CD4-positive, alpha-beta T cell treated with Interleukin-6 at 100 ng/mL for 8 hours (primary cell): Measurements from ENCODE around the gene NDUFAF4.

Source experiments
- DNase-seq: peaks from one replicate; pipeline ENCODE4 v3.0.0-alpha.2; 2020; ENCODE audit warnings: mixed read lengths, low spot score

The NDUFAF4 gene

GRCh38 chr6:96897396-96898240 is at the start of gene NDUFAF4:
NDUFAF4 (minus strand) TSS chr6:96897891; CDS start chr6:96897801, 90 bp downstream.
- DNase-seq = peak; percentile 94

GRCh38 chr6:96947055-96947454 is 49.4 kb upstream of the NDUFAF4 start:
- no peak for DNase-seq

- DNase-seq = no peak
These were observed 46.0 kb upstream of the NDUFAF4 start for GRCh38 chr6:96943555-96944215.

- DNase-seq = no peak
These were observed 45.0 kb upstream of the NDUFAF4 start for GRCh38 chr6:96942676-96943075.

GRCh38 chr6:96940322-96940721 is 42.6 kb upstream of the NDUFAF4 start:
- no peak for DNase-seq

- no peak for DNase-seq
These were observed 41.5 kb upstream of the NDUFAF4 start for GRCh38 chr6:96939007-96939805.

GRCh38 chr6:96934087-96934486 is 36.4 kb upstream of the NDUFAF4 start:
- DNase-seq = no peak

- DNase-seq = no peak
These were observed 33.5 kb upstream of the NDUFAF4 start for GRCh38 chr6:96931198-96931597.

- DNase-seq = no peak
These were observed 32.0 kb upstream of the NDUFAF4 start for GRCh38 chr6:96929741-96930140.

- no peak for DNase-seq
These were observed 30.0 kb upstream of the NDUFAF4 start for GRCh38 chr6:96927660-96928059.

- no peak for DNase-seq
These were observed 28.7 kb upstream of the NDUFAF4 start for GRCh38 chr6:96926425-96926824.

GRCh38 chr6:96925290-96925687 is 27.6 kb upstream of the NDUFAF4 start:
- DNase-seq = no peak

GRCh38 chr6:96923871-96924493 is 26.3 kb upstream of the NDUFAF4 start:
- peak; percentile 17 for DNase-seq

GRCh38 chr6:96923400-96923799 is 25.7 kb upstream of the NDUFAF4 start:
- DNase-seq = no peak

- no peak for DNase-seq
These were observed 19.4 kb upstream of the NDUFAF4 start for GRCh38 chr6:96917098-96917497.

- no peak for DNase-seq
These were observed 15.9 kb upstream of the NDUFAF4 start for GRCh38 chr6:96913621-96914020.

- DNase-seq = no peak
These were observed 14.1 kb upstream of the NDUFAF4 start for GRCh38 chr6:96911751-96912150.

GRCh38 chr6:96911171-96911570 is 13.5 kb upstream of the NDUFAF4 start:
- no peak for DNase-seq

GRCh38 chr6:96909811-96910210 is 12.1 kb upstream of the NDUFAF4 start:
- no peak for DNase-seq

- DNase-seq = no peak
These were observed 9.8 kb upstream of the NDUFAF4 start for GRCh38 chr6:96907498-96907897.

GRCh38 chr6:96900873-96901272 is 3.2 kb upstream of the NDUFAF4 start:
- no peak for DNase-seq

GRCh38 chr6:96899451-96899998 is 1.8 kb upstream of the NDUFAF4 start:
- no peak for DNase-seq
